GM12878 (cell line): ENCODE results near the gene PPIG. TPM values are rescaled to one million over a fixed set of nuclear protein-coding genes. Genes with fewer than 3 reads are reported as not detected.

Experiments used
- ATAC-seq: fragments of 200-7000 bp; cut with Tn5 transposase; 3 replicates; pipeline ENCODE4 v1.9.1; 2020; ENCODE audit warnings: mild to moderate bottlenecking, moderate library complexity
- BruUV-seq: library from RNA; stranded (reverse); fragments of 400-500 nt; replicated peaks from 2 replicates; lab custom pipeline; 2021; lab: Mats Ljungman, UMichigan
- CTCF ChIA-PET: fragments of 300-600 bp; sonication (Branson Sonifier 250); formaldehyde crosslinking; extraction: SDS; loops from one replicate; lab custom pipeline; 2021; ENCODE audit warnings: inconsistent platforms; lab: Yijun Ruan, JAX
- POLR2A ChIA-PET: fragments of 350-600 bp; formaldehyde crosslinking; extraction: SDS; loops from one replicate; lab custom pipeline; 2021; ENCODE audit warnings: inconsistent platforms; lab: Charles Lee
- RAD21 ChIA-PET: fragments of 300-600 bp; sonication (Branson Sonifier 250); formaldehyde crosslinking; loops from one replicate; lab custom pipeline; 2023; ENCODE audit warnings: antibody characterized with exemption; ENCODE audit not compliant: unreplicated experiment; lab: Charles Lee
- SMC1A ChIA-PET: fragments of 300-600 bp; sonication (Branson Sonifier 250); formaldehyde crosslinking; loops from one replicate; lab custom pipeline; 2023; ENCODE audit not compliant: unreplicated experiment, uncharacterized antibody; lab: Charles Lee
- DNase-seq: peaks from one replicate; pipeline ENCODE4 v3.0.0-alpha.2; 2011; ENCODE audit warnings: low read depth, low spot score
- FAIRE-seq: peaks from 3 replicates; lab custom pipeline; 2011; peaks lifted over from hg19 to GRCh38; lab: Jason Lieb, UNC
- H2AFZ ChIP-seq: 2 replicates; pipeline ENCODE4 v1.6.0; 2011; ENCODE audit warnings: low read depth, low read length, control low read depth; ENCODE audit not compliant: control insufficient read depth
- H3K27ac ChIP-seq: 2 replicates; pipeline ENCODE4 v1.5.1; 2011; ENCODE audit warnings: control low read depth; ENCODE audit not compliant: control insufficient read depth, insufficient read depth
- H3K27me3 ChIP-seq, 2 experiments: replicated peaks in 1 of 2; 2 replicates each; pipeline versions ENCODE4 v1.6.0 to v1.6.1; 2011; ENCODE audit warnings: low read length in 1 of 2; ENCODE audit not compliant: control insufficient read depth in 2 of 2, insufficient read depth in 2 of 2
- H3K36me3 ChIP-seq, 2 experiments: 2 replicates each; pipeline ENCODE4 v1.5.1; 2011; ENCODE audit warnings: low read length in 1 of 2; ENCODE audit not compliant: control insufficient read depth in 2 of 2, insufficient read depth in 2 of 2
- H3K4me1 ChIP-seq: 2 replicates; pipeline ENCODE4 v1.6.1; 2011; ENCODE audit warnings: mild to moderate bottlenecking, low read length, moderate library complexity, mixed read lengths; ENCODE audit not compliant: control insufficient read depth, insufficient read depth
- H3K4me2 ChIP-seq: 2 replicates; pipeline ENCODE4 v1.6.0; 2011; ENCODE audit warnings: control low read depth; ENCODE audit not compliant: control insufficient read depth, insufficient read depth
- H3K4me3 ChIP-seq: fragments of 200-600 bp; sonication (generic); 2 replicates; pipeline ENCODE4 v1.5.1; 2016
- H3K79me2 ChIP-seq: 2 replicates; pipeline ENCODE4 v1.6.0; 2011; ENCODE audit warnings: low read length; ENCODE audit not compliant: control insufficient read depth, insufficient read depth
- H3K9ac ChIP-seq: 2 replicates; pipeline ENCODE4 v1.8.0; 2011; ENCODE audit warnings: low read length, control low read depth, mixed read lengths; ENCODE audit not compliant: control insufficient read depth, insufficient read depth
- H3K9me3 ChIP-seq: replicated peaks from 3 replicates; pipeline ENCODE4 v1.5.1; 2011; ENCODE audit warnings: mild to moderate bottlenecking, low read length; ENCODE audit not compliant: control insufficient read depth, insufficient read depth
- H4K20me1 ChIP-seq: 2 replicates; pipeline ENCODE4 v1.6.0; 2011; ENCODE audit not compliant: control insufficient read depth, insufficient read depth
- BCL11A ChIP-seq: IDR thresholded peaks from 2 replicates; pipeline ENCODE4 v1.6.1; 2011; ENCODE audit warnings: low read depth, low read length
- CHD1 ChIP-seq: IDR thresholded peaks from 2 replicates; pipeline ENCODE4 v1.6.1; 2012; ENCODE audit warnings: low read depth, low read length, improper control_type of control experiment
- DPF2 ChIP-seq: fragments of 450-650 bp; IDR thresholded peaks from 2 replicates; pipeline ENCODE4 v1.6.1; 2017; ENCODE audit warnings: mild to moderate bottlenecking
- KDM1A ChIP-seq: fragments of 200-600 bp; sonication (generic); IDR thresholded peaks from 2 replicates; pipeline ENCODE4 v1.6.1; 2016; ENCODE audit warnings: borderline replicate concordance
- MTA2 ChIP-seq: fragments of 450-650 bp; IDR thresholded peaks from 2 replicates; pipeline ENCODE4 v1.6.1; 2016; ENCODE audit warnings: low read depth, mild to moderate bottlenecking, moderate library complexity
- PAX5 ChIP-seq: IDR thresholded peaks from 2 replicates; pipeline ENCODE4 v1.6.1; 2011; ENCODE audit warnings: low read depth, low read length, borderline replicate concordance
- SIN3A ChIP-seq: IDR thresholded peaks from 2 replicates; pipeline ENCODE4 v1.6.1; 2012; ENCODE audit warnings: low read depth, low read length, improper control_type of control experiment
- SMAD1 ChIP-seq: fragments of 450-650 bp; IDR thresholded peaks from 2 replicates; pipeline ENCODE4 v1.6.1; 2018; ENCODE audit warnings: mild to moderate bottlenecking, low read depth; ENCODE audit not compliant: partially characterized antibody
- SMC3 ChIP-seq: IDR thresholded peaks from 2 replicates; pipeline ENCODE4 v1.6.1; 2011; ENCODE audit warnings: low read length, improper control_type of control experiment, borderline replicate concordance
- TAF1 ChIP-seq: IDR thresholded peaks from 2 replicates; pipeline ENCODE4 v1.6.1; 2011; ENCODE audit warnings: mild to moderate bottlenecking, low read depth, low read length, borderline replicate concordance
- TBL1XR1 ChIP-seq: IDR thresholded peaks from 2 replicates; pipeline ENCODE4 v1.6.1; 2012; ENCODE audit warnings: low read depth, low read length, improper control_type of control experiment
- ZBED1 ChIP-seq: IDR thresholded peaks from 2 replicates; pipeline ENCODE4 v1.6.1; 2016; ENCODE audit warnings: borderline replicate concordance
- ZNF207 ChIP-seq: fragments of 450-650 bp; IDR thresholded peaks from 2 replicates; pipeline ENCODE4 v1.6.1; 2014; ENCODE audit warnings: antibody characterized with exemption, mild to moderate bottlenecking, borderline replicate concordance
- ZNF217 ChIP-seq: fragments of 450-650 bp; IDR thresholded peaks from 2 replicates; pipeline ENCODE4 v1.6.1; 2017; ENCODE audit warnings: antibody characterized with exemption, mild to moderate bottlenecking
- WGBS: methylation state at CpG from one replicate; pipeline ENCODE4 v1.1.6; 2016; ENCODE audit warnings: low lambda C conversion rate; ENCODE audit not compliant: insufficient replicate concordance, insufficient coverage; ENCODE audit errors: missing lambda C conversion rate; 5-methylcytosine and 5-hydroxymethylcytosine counted together
- in situ Hi-C: fragments of 300-500 bp; cut with MboI; formaldehyde crosslinking; loops from 9 replicates; pipeline ENCODE4 v1.14.3; 2018; ENCODE audit warnings: mixed read lengths
- intact Hi-C: fragments of 100-400 bp; cut with micrococcal nuclease; formaldehyde crosslinking; loops from one replicate; pipeline ENCODE4 v1.14.2; 2022; ENCODE audit not compliant: unreplicated experiment
- polyA plus RNA-seq, 11 experiments: library from polyadenylated mRNA; depleted of rRNA in 4 of 11; unstranded in 6 of 11; stranded (reverse) in 5 of 11; fragments of >200 nt; fragmentation: Nextera tagmentation in 4 of 11; fragmentation: Illumina TruSeq in 1 of 11; extraction: Ambion mirVana in 4 of 11; extraction: Trizol in 1 of 11; gene quantifications; 1 replicate in 1 of 11; 2 replicates in 10 of 11; pipeline versions ENCODE4 v1.2.1 to v1.2.3, GENCODE V29; 2011 to 2016; ENCODE audit warnings: inconsistent platforms in 2 of 11, missing spikeins in 2 of 11, low read depth in 1 of 11
- total RNA-seq, 4 experiments: library from RNA; depleted of rRNA in 3 of 4; stranded (reverse); fragments of >200 nt in 3 of 4; fragmentation: Illumina TruSeq in 1 of 4; extraction: Trizol in 1 of 4; gene quantifications; 2 replicates each; pipeline versions ENCODE4 v1.2.1 to v1.2.3, GENCODE V29; 2013 to 2021
- TF ChIP-seq, protein P1 (sequence below): fragments of 450-650 bp; conservative IDR thresholded peaks from 2 replicates; pipeline ENCODE4 v1.6.1; 2017; ENCODE audit warnings: mild to moderate bottlenecking, moderate library complexity
- TF ChIP-seq, protein P2 (sequence below): IDR thresholded peaks from 2 replicates; pipeline ENCODE4 v1.6.1; 2012; ENCODE audit warnings: low read length, inconsistent platforms

Gene PPIG
- total and polyA plus RNA-seq, 10 of the 15 experiments (the other 5 are each of a cell fraction or from before 2014, with no cell fraction given): 22.3 to 147 (median 95.2) TPM

DNA sequence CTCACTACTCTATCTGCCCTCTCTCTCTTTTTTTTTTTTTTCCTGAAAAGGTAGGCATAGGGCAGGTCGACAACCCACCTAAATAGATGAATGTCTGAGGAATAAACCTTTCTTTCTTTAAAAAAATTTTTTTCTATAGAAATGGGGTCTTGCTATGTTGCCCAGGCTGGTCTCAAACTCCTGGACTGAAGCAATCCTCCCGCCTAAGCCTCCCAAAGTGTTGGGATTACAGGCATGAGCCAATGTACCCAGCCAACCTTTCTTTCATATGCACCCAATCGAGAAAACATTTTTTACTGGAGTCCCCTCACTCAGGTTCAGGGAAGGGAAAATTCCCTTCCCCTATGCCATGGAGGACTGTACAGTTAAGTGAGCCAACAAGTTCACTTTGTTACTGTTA is 79.1 kb downstream of the PPIG start:
- TF ChIP-seq TBL1XR1: no peak
- TF ChIP-seq SMC3: no peak
- no peak for TF ChIP-seq ZNF217
- TF ChIP-seq, protein P1, sequence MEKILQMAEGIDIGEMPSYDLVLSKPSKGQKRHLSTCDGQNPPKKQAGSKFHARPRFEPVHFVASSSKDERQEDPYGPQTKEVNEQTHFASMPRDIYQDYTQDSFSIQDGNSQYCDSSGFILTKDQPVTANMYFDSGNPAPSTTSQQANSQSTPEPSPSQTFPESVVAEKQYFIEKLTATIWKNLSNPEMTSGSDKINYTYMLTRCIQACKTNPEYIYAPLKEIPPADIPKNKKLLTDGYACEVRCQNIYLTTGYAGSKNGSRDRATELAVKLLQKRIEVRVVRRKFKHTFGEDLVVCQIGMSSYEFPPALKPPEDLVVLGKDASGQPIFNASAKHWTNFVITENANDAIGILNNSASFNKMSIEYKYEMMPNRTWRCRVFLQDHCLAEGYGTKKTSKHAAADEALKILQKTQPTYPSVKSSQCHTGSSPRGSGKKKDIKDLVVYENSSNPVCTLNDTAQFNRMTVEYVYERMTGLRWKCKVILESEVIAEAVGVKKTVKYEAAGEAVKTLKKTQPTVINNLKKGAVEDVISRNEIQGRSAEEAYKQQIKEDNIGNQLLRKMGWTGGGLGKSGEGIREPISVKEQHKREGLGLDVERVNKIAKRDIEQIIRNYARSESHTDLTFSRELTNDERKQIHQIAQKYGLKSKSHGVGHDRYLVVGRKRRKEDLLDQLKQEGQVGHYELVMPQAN: no peak
- TF ChIP-seq ZNF207: no peak
- TF ChIP-seq, protein P2, sequence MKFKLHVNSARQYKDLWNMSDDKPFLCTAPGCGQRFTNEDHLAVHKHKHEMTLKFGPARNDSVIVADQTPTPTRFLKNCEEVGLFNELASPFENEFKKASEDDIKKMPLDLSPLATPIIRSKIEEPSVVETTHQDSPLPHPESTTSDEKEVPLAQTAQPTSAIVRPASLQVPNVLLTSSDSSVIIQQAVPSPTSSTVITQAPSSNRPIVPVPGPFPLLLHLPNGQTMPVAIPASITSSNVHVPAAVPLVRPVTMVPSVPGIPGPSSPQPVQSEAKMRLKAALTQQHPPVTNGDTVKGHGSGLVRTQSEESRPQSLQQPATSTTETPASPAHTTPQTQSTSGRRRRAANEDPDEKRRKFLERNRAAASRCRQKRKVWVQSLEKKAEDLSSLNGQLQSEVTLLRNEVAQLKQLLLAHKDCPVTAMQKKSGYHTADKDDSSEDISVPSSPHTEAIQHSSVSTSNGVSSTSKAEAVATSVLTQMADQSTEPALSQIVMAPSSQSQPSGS: no peak
- no peak for TF ChIP-seq MTA2
- no peak for TF ChIP-seq TAF1
- TF ChIP-seq SMAD1: no peak
- no peak for TF ChIP-seq SIN3A
- TF ChIP-seq ZBED1: no peak
- no peak for TF ChIP-seq BCL11A
- TF ChIP-seq DPF2: no peak
- no peak for TF ChIP-seq CHD1
- TF ChIP-seq KDM1A: no peak
- no peak for TF ChIP-seq PAX5
- TF ChIP-seq, all 136 proteins: peak for 0
- Histone ChIP-seq H3K79me2 (no peaks in the 10 kb centered on the region), H2AFZ (no peak overlapping the region), H3K9ac (no peak overlapping the region), H4K20me1 (no peaks in the 10 kb centered on the region), H3K4me2 (no peak overlapping the region), H3K9me3 (no peaks in the 10 kb centered on the region), H3K4me3 (no peak overlapping the region), H3K27me3 (no peaks in the 10 kb centered on the region), H3K4me1 (no peaks in the 10 kb centered on the region; the same call in 1 of the 2 replicates), H3K36me3 (no peaks in the 10 kb centered on the region), H3K27ac (no peak overlapping the region)
- RAD21 ChIA-PET: no interaction called here
- POLR2A ChIA-PET: no interaction called here
- ATAC-seq (no peak), FAIRE-seq (no peak), DNase-seq (no peak)
- in situ Hi-C loops (no loop called here), intact Hi-C loops (no loop called here)
- CTCF ChIA-PET: no interaction called here
- SMC1A ChIA-PET: no interaction called here
- BruUV-seq: no TSS peak
- 10% methylated on average over 3 of the region's 3 CpGs for WGBS
